ENCODE data around the gene RRP12. TPM values are rescaled to one million over a fixed set of nuclear protein-coding genes. Genes with fewer than 3 reads are reported as not detected.

The RRP12 gene
- total and polyA plus RNA-seq, 9 of the 15 experiments (the other 6 are each of a cell fraction or from before 2014, with no cell fraction given), result 4.6 to 68.2 (median 21.8) TPM

GRCh38 chr10:97327348-97328294 lies 73.5 kb downstream of the RRP12 start (continued):
- TF ChIP-seq, protein P1, sequence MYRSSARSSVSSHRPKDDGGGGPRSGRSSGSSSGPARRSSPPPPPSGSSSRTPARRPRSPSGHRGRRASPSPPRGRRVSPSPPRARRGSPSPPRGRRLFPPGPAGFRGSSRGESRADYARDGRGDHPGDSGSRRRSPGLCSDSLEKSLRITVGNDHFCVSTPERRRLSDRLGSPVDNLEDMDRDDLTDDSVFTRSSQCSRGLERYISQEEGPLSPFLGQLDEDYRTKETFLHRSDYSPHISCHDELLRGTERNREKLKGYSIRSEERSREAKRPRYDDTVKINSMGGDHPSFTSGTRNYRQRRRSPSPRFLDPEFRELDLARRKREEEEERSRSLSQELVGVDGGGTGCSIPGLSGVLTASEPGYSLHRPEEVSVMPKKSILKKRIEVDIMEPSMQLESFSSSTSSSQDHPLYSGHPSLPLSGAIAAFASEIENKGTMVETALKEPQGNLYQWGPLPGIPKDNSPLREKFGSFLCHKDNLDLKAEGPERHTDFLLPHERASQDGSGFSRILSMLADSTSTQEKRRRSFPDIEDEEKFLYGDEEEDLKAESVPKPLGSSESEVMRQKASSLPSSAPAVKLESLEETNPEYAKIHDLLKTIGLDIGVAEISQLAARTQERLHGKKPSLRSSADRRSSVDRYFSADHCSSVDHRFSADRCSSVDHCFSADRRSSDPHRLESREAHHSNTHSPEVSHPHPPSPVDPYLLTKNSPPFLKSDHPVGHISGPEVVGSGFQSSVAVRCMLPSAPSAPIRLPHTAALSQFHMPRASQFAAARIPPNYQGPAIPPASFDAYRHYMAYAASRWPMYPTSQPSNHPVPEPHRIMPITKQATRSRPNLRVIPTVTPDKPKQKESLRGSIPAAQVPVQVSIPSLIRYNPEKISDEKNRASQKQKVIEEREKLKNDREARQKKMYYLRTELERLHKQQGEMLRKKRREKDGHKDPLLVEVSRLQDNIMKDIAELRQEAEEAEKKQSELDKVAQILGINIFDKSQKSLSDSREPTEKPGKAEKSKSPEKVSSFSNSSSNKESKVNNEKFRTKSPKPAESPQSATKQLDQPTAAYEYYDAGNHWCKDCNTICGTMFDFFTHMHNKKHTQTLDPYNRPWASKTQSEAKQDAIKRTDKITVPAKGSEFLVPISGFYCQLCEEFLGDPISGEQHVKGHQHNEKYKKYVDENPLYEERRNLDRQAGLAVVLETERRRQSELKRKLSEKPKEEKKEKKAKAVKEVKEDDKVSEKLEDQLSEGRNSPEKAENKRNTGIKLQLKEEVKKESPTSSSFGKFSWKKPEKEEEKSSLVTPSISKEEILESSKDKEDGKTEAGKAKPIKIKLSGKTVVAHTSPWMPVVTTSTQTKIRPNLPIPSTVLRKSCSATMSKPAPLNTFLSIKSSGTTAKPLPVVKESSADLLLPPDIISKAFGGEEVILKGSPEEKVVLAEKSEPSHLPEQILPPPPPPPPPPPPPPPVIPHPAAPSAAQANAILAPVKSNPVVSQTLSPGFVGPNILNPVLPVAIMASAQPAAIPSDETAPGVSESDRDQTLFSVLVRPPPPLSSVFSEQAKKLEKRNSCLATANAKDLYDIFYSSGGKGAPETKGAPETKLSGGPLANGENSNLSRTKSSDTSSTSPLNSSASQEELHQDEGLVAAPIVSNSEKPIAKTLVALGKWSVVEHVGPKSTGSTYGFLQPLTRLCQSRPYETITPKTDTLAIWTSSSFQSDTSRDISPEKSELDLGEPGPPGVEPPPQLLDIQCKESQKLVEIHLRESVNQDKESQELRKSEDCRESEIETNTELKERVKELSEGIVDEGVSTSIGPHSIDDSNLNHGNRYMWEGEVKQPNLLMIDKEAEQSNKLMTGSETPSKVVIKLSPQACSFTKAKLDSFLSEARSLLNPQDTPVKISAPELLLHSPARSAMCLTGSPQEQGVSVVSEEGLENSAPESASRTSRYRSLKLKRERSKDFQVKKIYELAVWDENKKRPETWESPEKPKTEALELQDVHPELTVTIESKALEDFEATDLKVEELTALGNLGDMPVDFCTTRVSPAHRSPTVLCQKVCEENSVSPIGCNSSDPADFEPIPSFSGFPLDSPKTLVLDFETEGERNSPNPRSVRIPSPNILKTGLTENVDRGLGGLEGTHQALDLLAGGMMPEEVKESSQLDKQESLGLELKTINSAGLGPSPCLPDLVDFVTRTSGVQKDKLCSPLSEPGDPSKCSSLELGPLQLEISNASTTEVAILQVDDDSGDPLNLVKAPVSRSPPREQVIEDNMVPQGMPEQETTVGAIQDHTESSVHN (IDR thresholded peaks at IDR 0.05; ENCODE audit: borderline replicate concordance in 1 of 2, low read depth in 1 of 2), result no peak
- TF ChIP-seq TEAD4 (IDR thresholded peaks at IDR 0.05; ENCODE audit: low read length), result peak; percentile 73
- TF ChIP-seq TEAD4 (CRISPR knock-in tag; IDR thresholded peaks at IDR 0.05; ENCODE audit: borderline replicate concordance), result no peak
- no peak for TF ChIP-seq MCM5 (IDR thresholded peaks at IDR 0.05; ENCODE audit: low read depth)
- TF ChIP-seq, protein P2, sequence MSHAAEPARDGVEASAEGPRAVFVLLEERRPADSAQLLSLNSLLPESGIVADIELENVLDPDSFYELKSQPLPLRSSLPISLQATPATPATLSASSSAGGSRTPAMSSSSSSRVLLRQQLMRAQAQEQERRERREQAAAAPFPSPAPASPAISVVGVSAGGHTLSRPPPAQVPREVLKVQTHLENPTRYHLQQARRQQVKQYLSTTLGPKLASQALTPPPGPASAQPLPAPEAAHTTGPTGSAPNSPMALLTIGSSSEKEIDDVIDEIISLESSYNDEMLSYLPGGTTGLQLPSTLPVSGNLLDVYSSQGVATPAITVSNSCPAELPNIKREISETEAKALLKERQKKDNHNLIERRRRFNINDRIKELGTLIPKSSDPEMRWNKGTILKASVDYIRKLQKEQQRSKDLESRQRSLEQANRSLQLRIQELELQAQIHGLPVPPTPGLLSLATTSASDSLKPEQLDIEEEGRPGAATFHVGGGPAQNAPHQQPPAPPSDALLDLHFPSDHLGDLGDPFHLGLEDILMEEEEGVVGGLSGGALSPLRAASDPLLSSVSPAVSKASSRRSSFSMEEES (CRISPR knock-in tag; IDR thresholded peaks at IDR 0.05), result no peak
- TF ChIP-seq, protein P3, sequence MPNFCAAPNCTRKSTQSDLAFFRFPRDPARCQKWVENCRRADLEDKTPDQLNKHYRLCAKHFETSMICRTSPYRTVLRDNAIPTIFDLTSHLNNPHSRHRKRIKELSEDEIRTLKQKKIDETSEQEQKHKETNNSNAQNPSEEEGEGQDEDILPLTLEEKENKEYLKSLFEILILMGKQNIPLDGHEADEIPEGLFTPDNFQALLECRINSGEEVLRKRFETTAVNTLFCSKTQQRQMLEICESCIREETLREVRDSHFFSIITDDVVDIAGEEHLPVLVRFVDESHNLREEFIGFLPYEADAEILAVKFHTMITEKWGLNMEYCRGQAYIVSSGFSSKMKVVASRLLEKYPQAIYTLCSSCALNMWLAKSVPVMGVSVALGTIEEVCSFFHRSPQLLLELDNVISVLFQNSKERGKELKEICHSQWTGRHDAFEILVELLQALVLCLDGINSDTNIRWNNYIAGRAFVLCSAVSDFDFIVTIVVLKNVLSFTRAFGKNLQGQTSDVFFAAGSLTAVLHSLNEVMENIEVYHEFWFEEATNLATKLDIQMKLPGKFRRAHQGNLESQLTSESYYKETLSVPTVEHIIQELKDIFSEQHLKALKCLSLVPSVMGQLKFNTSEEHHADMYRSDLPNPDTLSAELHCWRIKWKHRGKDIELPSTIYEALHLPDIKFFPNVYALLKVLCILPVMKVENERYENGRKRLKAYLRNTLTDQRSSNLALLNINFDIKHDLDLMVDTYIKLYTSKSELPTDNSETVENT (CRISPR knock-in tag; IDR thresholded peaks at IDR 0.05), result no peak
- no peak for TF ChIP-seq SUPT5H (IDR thresholded peaks at IDR 0.05)
- TF ChIP-seq EWSR1 (IDR thresholded peaks at IDR 0.05; ENCODE audit: borderline replicate concordance, low read depth, partially characterized antibody), result no peak
- TF ChIP-seq CC2D1A (IDR thresholded peaks at IDR 0.05), result no peak
- no peak for TF ChIP-seq CBX8 (IDR thresholded peaks at IDR 0.05; ENCODE audit: borderline replicate concordance, extremely low read depth, low read depth, low read length, poor library complexity, severe bottlenecking)
- no peak for TF ChIP-seq ZNF133 (CRISPR knock-in tag; IDR thresholded peaks at IDR 0.05)
- TF ChIP-seq DDX20 (tag; IDR thresholded peaks at IDR 0.05; ENCODE audit: low read depth), result no peak
- peak; percentile 88 for TF ChIP-seq CBFA2T3 (IDR thresholded peaks at IDR 0.05)
- TF ChIP-seq POLR2AphosphoS5 (IDR thresholded peaks at IDR 0.05; ENCODE audit: control insufficient read depth, insufficient read depth, low read depth, low read length), result peak; percentile 50; the same call in 1 of the 2 replicates

Measured in K562 (cell line).